Liver (tissue), 9 donors: ENCODE measurements around the gene GTF3C6. TPM values are rescaled to one million over a fixed set of nuclear protein-coding genes. Genes with fewer than 3 reads are reported as not detected.

Experiments used
- DNase-seq: peaks from one replicate; pipeline ENCODE4 v3.0.0-alpha.2; 2017; ENCODE audit warnings: low spot score
- H3K27ac ChIP-seq, 2 donors: one replicate each; pipeline ENCODE4 v1.7.0; 2013; ENCODE audit warnings: inconsistent platforms in 2 of 2, low read length in 2 of 2, control low read depth in 1 of 2, low read depth in 1 of 2, mild to moderate bottlenecking in 1 of 2
- H3K27me3 ChIP-seq, 4 donors: one replicate each; pipeline versions ENCODE4 v1.6.1 to v1.7.0; 2013; ENCODE audit warnings: low read length in 3 of 4, inconsistent platforms in 1 of 4, mild to moderate bottlenecking in 1 of 4, moderate library complexity in 1 of 4; ENCODE audit not compliant: control insufficient read depth in 4 of 4, insufficient read depth in 4 of 4
- H3K36me3 ChIP-seq, 4 donors: one replicate each; pipeline versions ENCODE4 v1.6.1 to v1.7.0; 2013; ENCODE audit warnings: low read length in 3 of 4, mild to moderate bottlenecking in 3 of 4, low read depth in 1 of 4, moderate library complexity in 1 of 4; ENCODE audit not compliant: control insufficient read depth in 4 of 4, insufficient read depth in 3 of 4
- H3K4me1 ChIP-seq, 4 donors: one replicate each; pipeline versions ENCODE4 v1.6.1 to v1.7.0; 2013; ENCODE audit warnings: low read length in 3 of 4, mild to moderate bottlenecking in 3 of 4, moderate library complexity in 1 of 4; ENCODE audit not compliant: control insufficient read depth in 4 of 4, insufficient read depth in 4 of 4
- H3K4me3 ChIP-seq, 3 donors: one replicate each; pipeline versions ENCODE4 v1.6.1 to v1.7.0; 2013; ENCODE audit warnings: low read length in 3 of 3, control low read depth in 1 of 3, low read depth in 1 of 3, mild to moderate bottlenecking in 1 of 3
- H3K9ac ChIP-seq, 2 donors: one replicate each; pipeline ENCODE4 v1.7.0; 2013; ENCODE audit warnings: low read length in 2 of 2, mild to moderate bottlenecking in 2 of 2, moderate library complexity in 2 of 2, control low read depth in 1 of 2, low read depth in 1 of 2
- H3K9me3 ChIP-seq, 4 donors: one replicate each; pipeline versions ENCODE4 v1.6.1 to v1.7.0; 2013; ENCODE audit warnings: low read length in 3 of 4; ENCODE audit not compliant: control insufficient read depth in 4 of 4
- ATF3 ChIP-seq: IDR thresholded peaks from 2 replicates; pipeline ENCODE4 v1.6.1; 2016; ENCODE audit warnings: antibody characterized with exemption
- CTCF ChIP-seq: fragments of 150-350 bp; IDR thresholded peaks from 2 replicates; pipeline ENCODE4 v1.5.1; 2017; ENCODE audit warnings: improper control_type of control experiment, low read depth, low read length; ENCODE audit not compliant: missing input control
- GABPA ChIP-seq, 2 donors: IDR thresholded peaks in 1 of 2; conservative IDR thresholded peaks in 1 of 2; 2 replicates each; pipeline ENCODE4 v1.6.1; 2016; ENCODE audit warnings: antibody characterized with exemption in 2 of 2, mild to moderate bottlenecking in 1 of 2, moderate library complexity in 1 of 2
- HNF4A ChIP-seq, 2 donors: conservative IDR thresholded peaks; 2 replicates each; pipeline ENCODE4 v1.6.1; 2016; ENCODE audit warnings: antibody characterized with exemption in 2 of 2, mild to moderate bottlenecking in 2 of 2
- HNF4G ChIP-seq: IDR thresholded peaks from 2 replicates; pipeline ENCODE4 v1.6.1; 2016; ENCODE audit warnings: antibody characterized with exemption
- JUND ChIP-seq, 2 donors: IDR thresholded peaks; 2 replicates each; pipeline ENCODE4 v1.6.1; 2016; ENCODE audit warnings: antibody characterized with exemption in 2 of 2
- RAD21 ChIP-seq, 2 donors: IDR thresholded peaks; 2 replicates each; pipeline ENCODE4 v1.6.1; 2016; ENCODE audit warnings: antibody characterized with exemption in 2 of 2, mild to moderate bottlenecking in 2 of 2
- RXRA ChIP-seq, 2 donors: IDR thresholded peaks; 2 replicates each; pipeline ENCODE4 v1.6.1; 2017 to 2018; ENCODE audit warnings: antibody characterized with exemption in 2 of 2, mild to moderate bottlenecking in 1 of 2
- YY1 ChIP-seq: IDR thresholded peaks from 2 replicates; pipeline ENCODE4 v1.6.1; 2016; ENCODE audit warnings: antibody characterized with exemption, mild to moderate bottlenecking
- WGBS: extraction: QIAGEN DNeasy Blood & Tissue Kit; methylation state at CpG from one replicate; pipeline ENCODE4 v1.1.7; 2013; 5-methylcytosine and 5-hydroxymethylcytosine counted together
- polyA plus RNA-seq, 2 donors: library from polyadenylated mRNA; stranded (reverse) in 1 of 2; unstranded in 1 of 2; fragments of 200-250 nt in 1 of 2; fragments of >200 nt in 1 of 2; fragmentation: Nextera tagmentation in 1 of 2; extraction: Ambion mirVana in 1 of 2; gene quantifications; one replicate each; pipeline versions ENCODE4 v1.2.1 to v1.2.3, GENCODE V29; 2013 to 2015
- total RNA-seq, 2 donors: library from RNA; depleted of rRNA; stranded (reverse); fragments of >200 nt; gene quantifications; one replicate each; pipeline ENCODE4 v1.2.3, GENCODE V29; 2014
- donor health status: healthy.
- donor health status: healthy.
- donor health status: healthy.
- donor health status: healthy.
- donor health status: healthy.

The GTF3C6 gene
- total and polyA plus RNA-seq, 4 donors = 16.3 to 53.3 (median 22.2) TPM

- Histone ChIP-seq H3K9ac (no peak overlapping the region), H3K4me1 (peaks cover 0 to 1% (median 0%) of the 10 kb centered on the region in 4 donors), H3K36me3 (peaks cover 0 to 8% (median 4%) of the 10 kb centered on the region in 4 donors), H3K4me3 (no peak overlapping the region), H3K9me3 (no peaks in the 10 kb centered on the region), H3K27me3 (no peaks in the 10 kb centered on the region), H3K27ac (no peak overlapping the region)
- WGBS = 68% methylated on average over 2 of the region's 2 CpGs
- TF ChIP-seq RXRA (IDR thresholded peaks at IDR 0.05) = no peak
- TF ChIP-seq ATF3 = no peak
- no peak for TF ChIP-seq CTCF
- peak; percentile 15 for TF ChIP-seq YY1
- DNase-seq = no peak
Measured at GRCh38 chr6:110971468-110971867, 13.0 kb downstream of the GTF3C6 start.

- Histone ChIP-seq H3K9me3 (peaks cover 0 to 1% (median 0%) of the 10 kb centered on the region in 4 donors), H3K4me1 (peaks cover 3% of the 10 kb centered on the region in 4 donors), H3K36me3 (no peaks in the 10 kb centered on the region), H3K27me3 (no peaks in the 10 kb centered on the region), H3K4me3 (no peak overlapping the region), H3K27ac (no peak overlapping the region), H3K9ac (no peak overlapping the region)
- TF ChIP-seq CTCF (no peak), HNF4A (conservative IDR thresholded peaks at IDR 0.05) (peak in 1 of 2 donors; percentile 26), HNF4G (no peak), RAD21 (IDR thresholded peaks at IDR 0.05) (no peak)
- DNase-seq = no peak
- 50% methylated on average over 1 of the region's 1 CpG for WGBS
Measured at GRCh38 chr6:110976575-110976974, 18.1 kb downstream of the GTF3C6 start.

DNA sequence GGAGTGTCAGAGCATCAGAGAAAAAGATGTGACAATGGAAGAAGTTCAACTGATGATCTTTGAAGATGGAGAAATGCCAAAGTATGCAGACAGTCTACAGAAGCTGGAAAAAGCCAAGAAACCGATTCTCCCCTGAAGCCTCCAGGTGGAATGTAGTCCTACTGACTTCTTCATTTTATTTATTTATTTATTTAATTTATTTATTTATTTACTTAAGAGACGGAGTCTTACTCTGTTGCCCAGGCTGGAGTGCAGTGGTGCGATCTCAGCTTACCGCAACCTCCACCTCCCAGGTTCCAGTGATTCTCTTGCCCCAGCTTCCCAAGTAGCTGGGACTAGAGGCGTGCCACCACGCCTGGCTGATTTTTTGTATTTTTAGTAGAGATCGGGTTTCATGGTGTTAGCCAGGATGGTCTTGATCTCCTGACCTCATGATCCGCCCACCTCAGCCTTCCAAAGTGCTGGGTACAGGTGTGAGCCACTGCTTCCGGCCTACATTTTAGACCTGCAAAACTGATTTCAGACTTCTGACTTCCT lies 21.1 kb downstream of the GTF3C6 start:
- Histone ChIP-seq H3K27me3 (no peaks in the 10 kb centered on the region), H3K27ac (no peak overlapping the region), H3K9ac (no peak overlapping the region), H3K4me1 (peaks cover 7 to 14% (median 12%) of the 10 kb centered on the region in 4 donors), H3K9me3 (peaks cover 0 to 1% (median 0%) of the 10 kb centered on the region in 4 donors), H3K4me3 (no peak overlapping the region), H3K36me3 (no peaks in the 10 kb centered on the region)
- TF ChIP-seq JUND (IDR thresholded peaks at IDR 0.05) = no peak
- TF ChIP-seq GABPA (IDR thresholded peaks at IDR 0.05 in 1 of 2, conservative IDR thresholded peaks at IDR 0.05 in 1 of 2) = no peak
- 96% methylated on average over 9 of the region's 9 CpGs for WGBS
- no peak for DNase-seq
